ENCODE results near the gene CFAP61.

Gene CFAP61

GRCh38 chr20:20368418-20369249, 316.3 kb downstream of the CFAP61 start:
- FAIRE-seq (no peak), DNase-seq (ENCODE audit: extremely low spot score, insufficient read length, low read depth) (no peak)

DNA sequence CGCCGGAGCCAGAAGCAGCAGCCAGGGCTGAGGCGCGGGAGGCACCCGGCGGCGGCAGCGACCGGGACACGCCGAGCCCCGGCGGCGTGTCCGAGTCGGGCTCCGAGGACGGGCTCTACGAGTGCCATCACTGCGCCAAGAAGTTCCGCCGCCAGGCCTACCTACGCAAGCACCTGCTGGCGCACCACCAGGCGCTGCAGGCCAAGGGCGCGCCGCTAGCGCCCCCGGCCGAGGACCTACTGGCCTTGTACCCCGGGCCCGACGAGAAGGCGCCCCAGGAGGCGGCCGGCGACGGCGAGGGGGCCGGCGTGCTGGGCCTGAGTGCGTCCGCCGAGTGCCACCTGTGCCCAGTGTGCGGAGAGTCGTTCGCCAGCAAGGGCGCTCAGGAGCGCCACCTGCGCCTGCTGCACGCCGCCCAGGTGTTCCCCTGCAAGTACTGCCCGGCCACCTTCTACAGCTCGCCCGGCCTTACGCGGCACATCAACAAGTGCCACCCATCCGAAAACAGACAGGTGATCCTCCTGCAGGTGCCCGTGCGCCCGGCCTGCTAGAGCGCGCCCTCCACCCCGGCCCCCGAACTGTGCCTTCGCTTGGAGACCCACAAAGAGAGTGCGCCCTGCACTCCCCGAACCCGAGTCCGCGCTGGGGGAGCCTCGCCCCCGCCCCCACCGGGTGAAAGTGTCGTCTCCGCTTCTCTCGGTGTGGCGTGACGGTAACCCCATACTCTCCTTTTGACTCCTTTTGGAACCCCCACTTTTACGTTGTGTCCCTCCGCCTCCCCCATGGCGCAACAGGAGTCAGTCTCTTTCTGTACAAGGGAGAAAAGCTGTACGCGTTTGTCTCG, 317.1 kb downstream of the CFAP61 start:
- FAIRE-seq = no peak

GRCh38 chr20:20370094-20370575, 317.8 kb downstream of the CFAP61 start:
- DNase-seq (ENCODE audit: extremely low spot score, insufficient read length, low read depth) (no peak), FAIRE-seq (no peak)

More for the DNA sequence above, 317.1 kb downstream of the CFAP61 start:
- no peak for DNase-seq (ENCODE audit: extremely low spot score, insufficient read length, low read depth)

DNA sequence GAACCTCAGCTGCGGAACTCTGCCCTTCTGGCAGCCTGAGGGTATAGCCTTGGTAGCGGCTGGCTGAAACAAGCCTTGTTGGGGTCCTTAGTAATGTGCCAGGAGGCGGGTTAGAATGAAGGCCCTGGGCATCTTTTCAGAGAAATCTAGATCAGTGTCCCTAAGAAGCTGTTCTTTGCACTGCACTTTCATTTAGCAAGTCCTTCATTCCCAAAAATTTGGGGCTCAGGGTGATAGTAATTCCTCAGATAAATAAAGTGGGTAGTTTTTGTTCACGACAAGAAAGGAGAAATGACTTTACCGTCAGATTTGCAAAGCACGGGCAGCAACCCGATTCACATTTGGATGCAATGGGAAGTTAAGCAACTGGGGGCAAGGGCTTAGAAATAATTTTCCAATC, 318.8 kb downstream of the CFAP61 start:
- no peak for FAIRE-seq

DNA sequence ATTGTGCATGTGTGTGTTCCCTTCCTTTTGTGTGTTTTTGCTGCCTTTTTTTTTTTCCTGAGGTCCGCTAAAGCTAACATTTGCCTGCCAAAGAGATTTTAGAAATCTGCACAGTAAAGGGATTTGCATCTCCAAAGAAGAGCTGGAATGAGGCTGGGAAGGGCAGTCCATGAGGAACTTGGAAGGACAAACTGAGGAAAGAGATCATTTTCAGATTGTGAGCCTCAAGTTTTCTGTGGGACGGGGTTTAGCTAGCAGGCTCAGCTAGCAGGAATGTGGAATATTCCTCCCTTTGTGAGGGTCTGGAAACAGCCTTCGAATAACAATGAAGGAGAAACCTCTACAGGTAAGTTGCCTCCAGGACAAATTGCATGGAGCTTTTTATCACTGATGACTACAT, 319.3 kb downstream of the CFAP61 start:
- FAIRE-seq (no peak), DNase-seq (ENCODE audit: extremely low spot score, insufficient read length, low read depth) (no peak)

More for the DNA sequence above, 318.8 kb downstream of the CFAP61 start:
- no peak for DNase-seq (ENCODE audit: extremely low spot score, insufficient read length, low read depth)

GRCh38 chr20:20373091-20373571, 320.8 kb downstream of the CFAP61 start:
- FAIRE-seq (no peak), DNase-seq (ENCODE audit: extremely low spot score, insufficient read length, low read depth) (no peak)

- FAIRE-seq (no peak), DNase-seq (ENCODE audit: extremely low spot score, insufficient read length, low read depth) (no peak)
These were observed 323.5 kb downstream of the CFAP61 start for GRCh38 chr20:20375862-20376261.

DNA sequence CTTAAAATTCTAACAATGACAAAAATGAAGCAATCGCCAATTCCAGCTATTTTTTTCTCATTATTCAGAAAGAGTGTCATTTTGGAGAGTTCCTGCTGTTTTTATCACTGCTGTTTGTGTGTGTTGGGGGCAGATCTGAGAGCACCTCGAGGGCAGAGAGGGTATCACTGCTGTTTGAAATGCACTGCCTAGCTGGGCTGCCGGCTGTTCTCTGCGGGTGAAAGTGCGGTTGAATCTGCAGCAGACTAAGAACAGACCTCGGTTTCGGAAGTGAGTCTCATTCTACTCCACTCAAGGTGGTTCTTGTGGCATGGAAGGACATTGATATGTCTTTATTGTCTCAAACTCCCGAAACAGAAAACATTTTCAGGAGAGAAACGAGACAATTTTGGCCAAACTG, 333.9 kb downstream of the CFAP61 start:
- DNase-seq (ENCODE audit: extremely low spot score, insufficient read length, low read depth) = no peak
- no peak for FAIRE-seq

- no peak for DNase-seq (ENCODE audit: extremely low spot score, insufficient read length, low read depth)
- no peak for FAIRE-seq
These were observed 338.1 kb downstream of the CFAP61 start for GRCh38 chr20:20390393-20390792.

DNA sequence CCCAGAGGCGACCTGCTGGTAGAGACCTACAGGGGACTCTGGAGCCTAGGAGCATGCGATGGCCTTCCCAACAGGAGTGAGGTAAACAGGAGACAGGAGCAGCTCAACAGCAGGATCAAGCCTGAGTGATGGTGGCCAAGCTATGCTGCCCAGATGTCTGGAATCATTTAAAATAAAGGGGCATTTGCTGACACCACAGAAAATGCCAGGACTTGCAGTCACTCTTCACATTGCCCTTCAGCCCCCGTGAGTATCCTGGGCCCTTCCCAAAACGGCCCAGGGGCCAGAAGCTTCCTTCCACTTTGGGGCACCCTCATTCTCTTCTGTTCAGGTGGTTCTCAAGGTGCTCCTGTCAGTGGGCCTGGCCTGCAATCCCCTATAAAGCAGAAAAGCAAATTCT, 338.8 kb downstream of the CFAP61 start:
- DNase-seq (ENCODE audit: extremely low spot score, insufficient read length, low read depth) = no peak
- no peak for FAIRE-seq

DNA sequence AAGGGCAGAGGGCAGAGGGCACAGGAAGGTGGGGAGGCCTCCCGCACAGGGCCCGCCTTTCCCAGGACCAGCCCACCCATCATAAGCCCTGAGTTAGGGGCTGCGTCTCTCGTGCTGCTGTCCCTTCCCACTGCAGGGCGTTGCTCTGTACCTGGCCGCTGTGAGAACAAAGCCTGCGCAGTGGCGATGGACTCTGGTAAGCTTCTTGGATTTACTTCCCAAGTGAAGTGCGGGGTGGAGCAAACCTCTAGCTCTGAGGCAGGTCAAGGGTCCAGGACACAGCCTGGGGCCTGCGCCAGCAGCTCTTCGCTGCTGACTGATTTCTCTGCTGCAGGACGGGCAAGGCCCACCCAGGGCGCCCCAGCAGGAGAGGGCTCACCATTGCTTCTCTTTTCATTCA, 339.4 kb downstream of the CFAP61 start:
- DNase-seq (ENCODE audit: extremely low spot score, insufficient read length, low read depth) (no peak), FAIRE-seq (no peak)

DNA sequence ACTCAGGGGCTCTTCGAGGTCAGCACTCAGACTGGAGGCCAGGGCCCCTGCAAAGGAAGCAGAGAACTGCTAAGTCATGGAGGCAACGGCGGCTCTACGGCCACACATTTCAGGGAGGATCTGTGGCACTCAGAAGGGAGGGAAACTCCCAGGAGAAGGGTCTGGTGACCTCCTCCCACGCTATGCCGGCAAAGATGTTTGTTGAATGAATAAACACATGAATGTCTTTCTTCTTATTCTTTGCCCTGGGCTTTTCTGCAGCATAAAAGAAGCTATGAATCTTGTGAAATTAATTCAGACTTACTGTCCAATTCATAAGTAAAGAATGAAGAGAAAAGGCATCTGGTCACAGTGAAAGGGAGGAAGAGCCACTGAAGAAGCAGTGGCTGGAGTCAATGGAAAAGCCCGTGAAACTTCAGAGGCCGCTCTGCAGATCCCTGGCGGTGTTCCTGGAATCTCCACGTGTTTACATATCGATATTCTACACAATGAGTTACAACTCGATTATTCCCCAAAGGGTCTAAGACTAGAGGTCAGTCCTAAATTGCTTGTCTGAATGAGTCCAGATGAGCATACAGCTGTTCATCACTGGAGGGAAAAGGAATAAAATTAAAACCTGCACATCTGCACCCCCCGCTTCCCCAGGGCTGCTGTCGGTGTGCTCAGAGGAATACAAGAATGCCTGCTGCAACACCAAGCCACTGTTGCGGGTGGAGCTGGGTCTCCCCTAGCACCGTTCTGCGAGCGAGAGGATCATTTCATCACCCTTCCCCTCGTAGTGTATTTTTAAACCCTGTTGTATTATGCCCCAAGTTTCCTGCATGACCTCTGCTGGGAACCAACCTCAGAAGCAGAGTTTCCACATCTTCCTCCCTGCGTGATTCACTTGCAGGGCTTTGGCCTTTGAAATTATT, 341.1 kb downstream of the CFAP61 start:
- no peak for FAIRE-seq
- DNase-seq (ENCODE audit: extremely low spot score, insufficient read length, low read depth) = no peak

DNA sequence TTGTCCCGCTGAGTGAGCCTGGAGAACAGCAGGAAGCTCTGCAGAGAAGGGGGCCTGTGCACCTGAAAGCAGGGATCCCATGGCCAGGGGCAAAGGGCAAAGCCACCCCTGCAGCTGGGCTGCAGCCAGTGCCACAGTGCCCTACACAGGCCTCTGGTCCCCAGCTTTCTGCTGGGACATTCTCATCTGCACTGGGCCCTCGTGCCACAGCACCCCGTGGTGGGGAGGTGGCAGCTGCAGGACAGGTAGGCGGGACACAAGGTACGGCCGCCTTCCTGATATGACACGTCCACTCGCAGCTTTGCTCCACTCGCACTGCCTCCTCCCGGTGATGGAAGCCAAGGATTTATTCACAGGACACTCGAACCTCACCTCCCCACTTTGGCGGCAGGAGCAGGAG, 342.8 kb downstream of the CFAP61 start:
- FAIRE-seq = no peak
- DNase-seq (ENCODE audit: extremely low spot score, insufficient read length, low read depth) = no peak

DNA sequence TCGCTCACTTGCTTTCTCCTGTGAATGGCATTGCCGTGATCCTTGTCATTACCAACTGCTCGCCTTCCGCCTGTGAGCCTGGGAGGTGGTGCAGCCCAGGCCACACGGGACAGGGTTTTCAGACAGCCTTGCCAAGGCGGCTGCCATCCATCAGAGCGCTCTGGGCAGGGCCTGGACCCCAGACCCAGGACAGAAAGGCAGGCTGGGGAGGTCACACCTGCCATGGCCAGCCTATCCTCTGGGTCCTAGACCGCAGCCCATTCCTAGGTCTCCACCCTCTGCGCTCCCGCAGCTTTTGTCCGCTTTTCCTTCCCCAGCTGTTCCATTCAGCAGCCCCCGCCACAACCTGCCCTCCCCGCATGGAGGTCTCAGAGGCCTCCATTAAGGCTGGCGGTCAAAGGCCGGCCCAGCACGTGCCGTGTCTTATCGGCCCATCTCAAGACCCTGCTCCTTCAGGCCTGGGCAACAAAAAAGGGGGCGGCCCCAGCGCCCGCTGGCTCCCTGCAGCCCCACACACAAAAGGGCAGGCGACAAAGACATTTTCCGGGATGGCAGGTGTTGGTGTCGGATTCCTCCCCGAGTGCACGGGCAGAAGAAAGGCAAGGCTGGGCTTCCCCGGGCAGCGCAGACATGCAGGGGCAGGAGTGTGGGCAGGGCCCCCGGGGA, 343.7 kb downstream of the CFAP61 start:
- DNase-seq (ENCODE audit: extremely low spot score, insufficient read length, low read depth) = no peak
- FAIRE-seq = no peak

GRCh38 chr20:20396794-20397193, 344.5 kb downstream of the CFAP61 start:
- DNase-seq (ENCODE audit: extremely low spot score, insufficient read length, low read depth) (no peak), FAIRE-seq (no peak)

DNA sequence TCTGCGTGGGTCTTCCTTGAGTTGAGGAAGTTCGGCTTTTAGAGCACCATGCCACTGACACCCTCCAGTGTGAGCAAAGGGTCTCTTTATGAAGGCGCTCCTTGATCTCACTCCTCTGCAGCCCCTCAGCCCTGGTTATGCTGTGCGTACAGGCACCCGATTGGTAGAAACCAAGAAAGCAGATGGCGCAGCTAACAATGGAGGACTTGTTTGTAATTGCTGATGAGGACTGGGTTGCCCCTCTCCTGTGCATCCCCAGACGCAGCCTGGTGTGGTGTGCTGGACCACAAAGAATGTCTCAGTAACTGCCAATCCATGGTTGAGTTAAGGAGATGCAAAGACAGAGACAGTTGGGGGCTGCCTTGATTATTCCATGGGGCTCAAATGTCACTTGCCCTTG, 345.8 kb downstream of the CFAP61 start:
- no peak for DNase-seq (ENCODE audit: extremely low spot score, insufficient read length, low read depth)
- no peak for FAIRE-seq

DNA sequence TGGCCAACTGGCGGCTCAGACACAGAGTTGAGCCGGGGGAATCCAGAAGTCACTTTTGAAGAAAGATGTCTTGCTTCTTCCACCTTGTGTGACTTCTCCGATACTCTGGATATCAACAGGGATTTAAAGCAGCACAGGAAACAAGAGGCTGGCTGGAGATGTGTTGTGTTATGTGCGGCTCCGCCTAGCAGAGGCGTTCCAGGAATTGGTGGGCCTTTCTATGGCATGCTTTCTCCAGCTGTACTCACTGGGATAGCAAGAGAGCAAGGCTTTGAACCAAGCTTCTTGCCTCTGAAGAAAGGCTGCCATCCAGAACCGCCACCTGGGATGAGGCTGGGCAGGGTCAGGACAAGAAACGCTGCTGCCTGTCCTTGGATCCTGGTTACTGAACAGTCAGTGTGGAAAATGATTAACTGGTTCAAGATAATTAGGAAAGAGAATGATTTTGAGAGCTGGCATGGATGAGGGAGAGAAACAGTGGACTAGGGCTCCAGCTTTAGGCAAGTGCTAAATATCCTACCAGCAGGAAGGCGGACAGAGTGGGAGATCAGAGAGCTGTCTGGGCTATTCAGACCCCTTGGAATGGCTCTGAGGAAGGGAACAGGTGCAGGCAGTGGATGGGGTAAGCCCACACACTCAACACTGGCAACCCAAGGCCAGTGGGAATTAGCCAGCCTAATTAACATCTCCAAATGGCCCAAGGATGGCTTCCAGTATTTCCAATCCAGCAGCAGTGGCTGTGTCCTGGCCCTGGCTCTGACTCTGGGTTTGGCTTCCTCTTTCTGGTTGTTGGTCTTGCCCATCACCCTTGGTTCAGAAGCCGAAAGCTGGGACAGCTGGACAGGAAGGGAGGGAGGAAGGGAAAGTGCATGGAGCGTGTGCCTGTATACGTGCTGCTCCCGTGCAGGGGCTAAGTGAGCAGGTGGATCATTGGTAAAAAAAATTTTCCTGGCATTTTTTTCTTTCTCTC, 347.5 kb downstream of the CFAP61 start:
- no peak for DNase-seq (ENCODE audit: extremely low spot score, insufficient read length, low read depth)

GRCh38 chr20:20401991-20402390, 349.7 kb downstream of the CFAP61 start:
- DNase-seq (ENCODE audit: extremely low spot score, insufficient read length, low read depth) (no peak), FAIRE-seq (no peak)

More for the DNA sequence above, 347.5 kb downstream of the CFAP61 start:
- FAIRE-seq = no peak
